Frontal cortex (tissue), 4 donors: ENCODE measurements around the gene CTSH. TPM values are rescaled to one million over a fixed set of nuclear protein-coding genes. Genes with fewer than 3 reads are reported as not detected.

ENCODE experiments used
- DNase-seq, 2 donors: peaks; one replicate each; pipeline ENCODE4 v3.0.0; 2012; ENCODE audit warnings: low spot score in 2 of 2
- FAIRE-seq: peaks from 2 replicates; lab custom pipeline; 2012; peaks lifted over from hg19 to GRCh38; lab: Jason Lieb, UNC
- total RNA-seq: library from RNA; depleted of rRNA; stranded (reverse); fragments of >200 nt; gene quantifications from one replicate; pipeline ENCODE4 v1.2.3, GENCODE V29; 2014
- donor health status: control.
- donor health status: control.
- donor health status: control.

The CTSH gene
- total RNA-seq, 1 donor from 2014 or later = 4.9 TPM

DNA sequence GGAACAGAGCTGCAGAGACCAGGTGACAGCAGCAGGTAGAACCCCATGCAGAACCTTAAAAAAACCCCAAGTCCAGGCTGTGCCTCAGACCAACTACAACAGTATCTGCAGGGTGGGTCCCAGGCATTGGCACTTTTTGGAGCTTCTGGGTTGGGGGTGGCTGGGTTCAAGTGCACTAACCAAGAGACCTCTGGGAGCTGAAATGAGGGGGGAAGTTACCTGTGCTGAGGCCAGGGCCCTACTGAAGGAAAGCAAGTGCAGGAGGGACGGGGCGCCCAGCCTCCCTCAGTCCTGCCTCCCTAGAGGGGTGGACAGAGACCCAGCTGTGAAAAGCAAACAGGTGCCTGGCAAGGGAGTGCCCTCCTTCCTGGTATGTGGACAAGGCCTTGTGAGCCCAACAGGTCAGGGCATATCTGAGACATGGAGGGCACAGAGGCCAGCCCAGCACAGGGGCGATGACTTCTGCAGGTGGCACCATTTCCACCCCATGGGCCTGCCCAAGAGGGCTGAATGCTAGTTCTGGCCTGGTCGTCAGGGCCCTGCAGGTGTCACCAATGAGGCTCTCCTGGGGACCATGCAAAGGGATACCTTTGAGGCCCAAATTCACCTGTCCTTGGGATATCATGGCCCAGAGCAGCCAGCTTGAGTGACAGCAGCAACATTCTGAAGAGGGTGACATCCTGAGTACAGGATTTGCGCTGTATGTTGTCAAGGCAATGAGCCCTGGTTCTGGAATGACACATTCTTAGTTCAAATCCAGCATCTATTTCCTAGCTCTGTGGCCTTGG lies 18.7 kb downstream of the CTSH start:
- DNase-seq (no peak), FAIRE-seq (no peak)

GRCh38 chr15:78925076-78925624 lies 19.7 kb downstream of the CTSH start:
- FAIRE-seq = no peak

GRCh38 chr15:78923480-78924360 lies 21.1 kb downstream of the CTSH start:
- no peak for FAIRE-seq
- no peak for DNase-seq

More at GRCh38 chr15:78925076-78925624, 19.7 kb downstream of the CTSH start:
- no peak for DNase-seq

DNA sequence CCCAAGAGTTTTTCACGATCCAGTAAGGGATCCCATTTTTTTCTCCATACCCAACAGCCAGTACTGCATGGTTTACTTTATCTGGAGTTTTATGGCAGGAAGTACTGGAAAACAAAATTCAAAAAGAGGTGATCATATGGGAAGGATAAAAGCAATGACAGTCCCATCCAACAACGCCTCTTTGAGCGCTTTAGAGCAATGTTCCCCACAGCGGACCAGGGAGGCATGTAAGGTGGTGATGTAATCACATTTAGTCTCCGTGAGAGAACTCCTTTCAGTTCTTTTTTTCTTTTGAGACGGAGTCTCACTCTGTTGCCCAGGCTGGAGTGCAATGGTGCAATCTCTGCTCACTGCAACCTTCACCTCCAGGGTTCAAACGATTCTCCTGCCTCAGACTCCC lies 21.8 kb downstream of the CTSH start:
- no peak for FAIRE-seq
- no peak for DNase-seq

DNA sequence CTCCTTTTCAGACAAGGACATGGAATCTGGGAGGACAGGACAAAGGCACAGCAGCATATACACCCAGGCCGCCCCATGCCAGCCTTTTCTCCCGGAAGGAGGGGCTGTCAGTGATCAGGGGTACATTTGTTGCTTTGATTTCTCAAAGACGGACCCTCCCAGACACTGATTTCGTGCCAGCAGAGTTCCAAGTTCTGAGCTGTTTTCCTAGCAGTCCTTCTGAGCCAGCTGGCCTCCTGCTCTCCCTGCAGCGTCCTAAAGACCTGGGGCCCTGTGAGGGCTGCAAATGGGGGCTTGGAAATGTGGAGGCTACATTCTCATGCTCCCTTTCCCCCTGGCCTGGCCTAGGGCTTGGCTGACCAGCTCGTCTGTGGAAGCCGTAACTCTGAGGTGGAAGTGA lies 22.3 kb downstream of the CTSH start:
- FAIRE-seq (no peak), DNase-seq (no peak)

- FAIRE-seq = no peak
- no peak for DNase-seq
Observed at GRCh38 chr15:78921940-78922339, 22.9 kb downstream of the CTSH start.

GRCh38 chr15:78921517-78921916 lies 23.3 kb downstream of the CTSH start:
- DNase-seq = no peak
- no peak for FAIRE-seq

GRCh38 chr15:78917888-78918287 lies 27.0 kb downstream of the CTSH start:
- FAIRE-seq = no peak
- no peak for DNase-seq

- FAIRE-seq (no peak), DNase-seq (no peak)
Observed at GRCh38 chr15:78916088-78916487, 28.8 kb downstream of the CTSH start.

GRCh38 chr15:78915341-78916087 lies 29.3 kb downstream of the CTSH start:
- FAIRE-seq = no peak

DNA sequence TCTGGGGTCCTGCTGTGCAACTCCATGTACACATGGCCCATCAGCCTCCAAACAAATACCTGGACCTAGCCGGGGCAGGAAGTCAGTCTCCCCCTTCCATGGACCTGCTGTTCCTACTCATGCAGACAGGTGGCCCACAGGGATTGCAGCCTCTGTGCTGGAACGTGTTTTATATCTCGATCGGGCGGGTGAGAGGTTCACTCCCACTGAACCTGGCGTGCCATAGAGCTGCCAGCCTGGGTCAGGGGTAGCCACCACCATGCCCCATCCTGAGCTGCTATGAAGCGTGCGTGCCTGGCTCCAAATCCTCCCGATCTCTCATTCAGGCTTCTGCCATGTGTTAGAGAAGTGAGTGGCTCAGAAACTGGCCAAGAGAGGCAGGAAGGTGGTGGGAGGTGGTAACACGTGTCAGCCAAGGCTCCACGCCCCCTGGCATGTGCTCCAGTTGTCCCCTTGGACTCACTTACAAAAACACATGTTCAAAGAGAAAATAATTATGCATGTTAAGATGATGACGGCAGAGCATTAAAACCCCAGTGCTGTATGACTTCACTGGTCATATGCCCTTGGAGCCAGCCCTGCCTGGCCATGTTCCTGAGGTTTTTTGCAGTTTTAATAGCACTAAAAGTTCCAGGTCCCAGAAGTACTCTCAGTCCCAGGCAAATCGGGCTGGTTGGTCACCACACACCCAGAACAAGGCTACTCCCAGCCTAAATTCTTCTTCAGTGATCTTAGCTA lies 30.6 kb downstream of the CTSH start:
- no peak for FAIRE-seq
- DNase-seq = no peak

More at GRCh38 chr15:78915341-78916087, 29.3 kb downstream of the CTSH start:
- no peak for DNase-seq

- DNase-seq (no peak), FAIRE-seq (no peak)
Observed at GRCh38 chr15:78913012-78913411, 31.8 kb downstream of the CTSH start.

- DNase-seq = no peak
- FAIRE-seq = no peak
Observed at GRCh38 chr15:78912316-78912715, 32.5 kb downstream of the CTSH start.

DNA sequence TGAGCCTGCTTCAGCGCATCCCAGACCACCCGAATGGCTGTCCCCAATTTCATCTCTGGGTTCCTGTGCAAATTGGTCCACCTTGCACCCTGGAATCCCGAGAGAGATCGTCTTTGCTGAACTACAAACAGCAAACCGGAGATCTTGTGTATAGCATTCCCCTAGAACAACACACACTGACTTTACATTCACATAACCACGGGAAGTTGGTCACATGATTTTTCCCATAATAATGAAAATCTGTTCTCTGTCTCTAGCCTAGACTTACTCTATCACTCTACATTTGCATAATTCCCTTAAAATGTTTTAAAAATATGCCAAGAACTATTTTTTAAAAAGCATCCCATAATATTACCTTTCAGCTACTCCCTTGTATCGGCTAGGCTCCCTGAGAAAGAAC lies 34.6 kb downstream of the CTSH start:
- DNase-seq (no peak), FAIRE-seq (no peak)

GRCh38 chr15:78909791-78910228 lies 35.0 kb downstream of the CTSH start:
- DNase-seq (peak in 1 of 2 donors; percentile 48), FAIRE-seq (no peak)

GRCh38 chr15:78909160-78909695 lies 35.6 kb downstream of the CTSH start:
- no peak for DNase-seq
- no peak for FAIRE-seq

- DNase-seq (no peak), FAIRE-seq (no peak)
Observed at GRCh38 chr15:78907577-78907976, 37.3 kb downstream of the CTSH start.

DNA sequence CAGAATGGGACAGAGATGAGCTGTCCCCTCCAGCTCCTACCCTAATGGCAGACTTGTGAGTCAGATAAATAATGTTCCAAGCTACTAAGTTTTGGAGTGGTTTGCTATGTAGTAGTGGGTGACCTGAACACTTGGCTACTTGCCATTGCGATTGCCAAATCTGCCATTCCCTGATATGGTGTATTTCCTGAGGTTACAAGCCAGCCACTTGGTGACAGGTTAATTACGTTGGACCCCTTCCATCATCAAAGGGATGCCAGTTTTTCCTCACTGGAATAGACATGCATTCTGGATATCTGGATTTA lies 38.6 kb downstream of the CTSH start:
- DNase-seq = no peak
- FAIRE-seq = no peak
